CD14-positive monocyte (primary cell): ENCODE results near the gene RSL24D1. TPM values are rescaled to one million over a fixed set of nuclear protein-coding genes. Genes with fewer than 3 reads are reported as not detected.

Experiments
- DNase-seq, 3 donors: peaks; one replicate each; pipeline ENCODE4 v3.0.0-alpha.2; 2011 to 2022
- H2AFZ ChIP-seq: 2 replicates; pipeline ENCODE4 v1.6.0; 2012; ENCODE audit warnings: mild to moderate bottlenecking, low read depth, low read length, inconsistent platforms; ENCODE audit not compliant: insufficient read depth, poor library complexity, severe bottlenecking
- H3K27ac ChIP-seq, 2 donors: 1 replicate in 1 of 2; 2 replicates in 1 of 2; pipeline ENCODE4 v1.5.1; 2012 to 2013; ENCODE audit warnings: low read length in 2 of 2, control low read depth in 1 of 2, inconsistent platforms in 1 of 2, low read depth in 1 of 2, mild to moderate bottlenecking in 1 of 2
- H3K27me3 ChIP-seq, 2 donors: one replicate each; pipeline versions ENCODE4 v1.6.0 to v1.6.1; 2011 to 2013; ENCODE audit warnings: low read length in 2 of 2; ENCODE audit not compliant: control insufficient read depth in 2 of 2, insufficient read depth in 2 of 2
- H3K36me3 ChIP-seq, 2 donors: replicated peaks in 1 of 2; 1 replicate in 1 of 2; 2 replicates in 1 of 2; pipeline versions ENCODE4 v1.5.1 to v1.6.1; 2012 to 2013; ENCODE audit warnings: low read length in 2 of 2, control low read depth in 1 of 2, inconsistent platforms in 1 of 2, mild to moderate bottlenecking in 1 of 2; ENCODE audit not compliant: insufficient read depth in 2 of 2, control insufficient read depth in 1 of 2
- H3K4me1 ChIP-seq, 2 donors: 1 replicate in 1 of 2; 2 replicates in 1 of 2; pipeline versions ENCODE4 v1.5.1 to v1.6.1; 2012 to 2013; ENCODE audit warnings: low read length in 2 of 2, control low read depth in 1 of 2, inconsistent platforms in 1 of 2, mild to moderate bottlenecking in 1 of 2, moderate library complexity in 1 of 2; ENCODE audit not compliant: insufficient read depth in 2 of 2, control insufficient read depth in 1 of 2
- H3K4me2 ChIP-seq: replicated peaks from 2 replicates; pipeline ENCODE3; 2012; ENCODE audit warnings: low read length, moderate library complexity, mild to moderate bottlenecking; ENCODE audit not compliant: poor library complexity, severe bottlenecking; ENCODE audit errors: extremely low read depth
- H3K4me3 ChIP-seq, 3 experiments: fragments of 200-600 bp in 1 of 3; sonication (generic) in 1 of 3; replicated peaks in 1 of 3; 1 replicate in 2 of 3; 2 replicates in 1 of 3; pipeline ENCODE4 v1.5.1; 2011 to 2013; ENCODE audit warnings: low read length in 3 of 3, mild to moderate bottlenecking in 3 of 3, control low read depth in 2 of 3, low read depth in 2 of 3, inconsistent platforms in 1 of 3, moderate library complexity in 1 of 3
- H3K79me2 ChIP-seq: 2 replicates; pipeline ENCODE4 v1.6.0; 2012; ENCODE audit warnings: mild to moderate bottlenecking, control low read depth, inconsistent platforms, low read length, moderate library complexity; ENCODE audit not compliant: insufficient read depth
- H3K9ac ChIP-seq: 2 replicates; pipeline ENCODE4 v1.6.0; 2017; ENCODE audit warnings: low read length, mild to moderate bottlenecking; ENCODE audit not compliant: insufficient read depth, poor library complexity, severe bottlenecking
- H3K9me3 ChIP-seq, 2 donors: replicated peaks in 1 of 2; 1 replicate in 1 of 2; 2 replicates in 1 of 2; pipeline versions ENCODE4 v1.5.1 to v1.6.1; 2012 to 2013; ENCODE audit warnings: low read length in 2 of 2, control low read depth in 1 of 2; ENCODE audit not compliant: control insufficient read depth in 1 of 2, insufficient read depth in 1 of 2
- H4K20me1 ChIP-seq: 2 replicates; pipeline ENCODE4 v1.6.0; 2012; ENCODE audit warnings: mild to moderate bottlenecking, low read length, control low read depth, moderate library complexity; ENCODE audit not compliant: insufficient read depth
- H3K27ac Mint-ChIP-seq, 7 donors: one replicate each; pipeline ENCODE4 v1.8.0; 2020; ENCODE audit warnings: mild to moderate bottlenecking in 7 of 7, mixed read lengths in 7 of 7, moderate library complexity in 6 of 7, inconsistent platforms in 2 of 7
- H3K27me3 Mint-ChIP-seq, 3 donors: one replicate each; pipeline ENCODE4 v1.8.0; 2021 to 2022; ENCODE audit warnings: low read depth in 3 of 3, mild to moderate bottlenecking in 3 of 3, mixed read lengths in 3 of 3, moderate library complexity in 3 of 3, inconsistent platforms in 1 of 3
- H3K36me3 Mint-ChIP-seq, 2 donors: one replicate each; pipeline ENCODE4 v1.8.0; 2020; ENCODE audit warnings: mixed read lengths in 2 of 2, inconsistent platforms in 1 of 2, mild to moderate bottlenecking in 1 of 2
- H3K4me1 Mint-ChIP-seq: one replicate; pipeline ENCODE4 v1.8.0; 2020; ENCODE audit warnings: mild to moderate bottlenecking, mixed read lengths
- H3K4me3 Mint-ChIP-seq, 2 donors: one replicate each; pipeline ENCODE4 v1.8.0; 2020; ENCODE audit warnings: mild to moderate bottlenecking in 2 of 2, mixed read lengths in 2 of 2, moderate library complexity in 1 of 2
- H3K9me3 Mint-ChIP-seq, 7 donors: one replicate each; pipeline ENCODE4 v1.8.0; 2020 to 2022; ENCODE audit warnings: mixed read lengths in 7 of 7, mild to moderate bottlenecking in 6 of 7, moderate library complexity in 6 of 7, inconsistent platforms in 2 of 7
- WGBS: methylation state at CpG from one replicate; pipeline ENCODE4 v1.1.5; 2013; ENCODE audit warnings: missing lambda C conversion rate; ENCODE audit not compliant: insufficient coverage; 5-methylcytosine and 5-hydroxymethylcytosine counted together
- intact Hi-C, 2 donors: fragments of 100-400 bp; cut with micrococcal nuclease; formaldehyde crosslinking; loops; one replicate each; pipeline versions ENCODE4 v1.15.0 to v1.15.1; 2023
- polyA plus RNA-seq, 3 donors: library from polyadenylated mRNA; depleted of rRNA in 1 of 3; unstranded in 2 of 3; stranded (reverse) in 1 of 3; fragments of 300-500 nt in 2 of 3; fragments of >200 nt in 1 of 3; fragmentation: Illumina TruSeq in 2 of 3; gene quantifications; 1 replicate in 2 of 3; 2 replicates in 1 of 3; pipeline ENCODE4 v1.2.3, GENCODE V29; 2012 to 2021
- TF ChIP-seq, protein P1 (sequence below): fragments of 200-600 bp; IDR thresholded peaks from one replicate; pipeline ENCODE4 v1.8.0; 2022; ENCODE audit warnings: antibody characterized with exemption, mild to moderate bottlenecking

Gene RSL24D1
- polyA plus RNA-seq, 3 donors: 28.0 to 84.2 (median 73.0) TPM

DNA sequence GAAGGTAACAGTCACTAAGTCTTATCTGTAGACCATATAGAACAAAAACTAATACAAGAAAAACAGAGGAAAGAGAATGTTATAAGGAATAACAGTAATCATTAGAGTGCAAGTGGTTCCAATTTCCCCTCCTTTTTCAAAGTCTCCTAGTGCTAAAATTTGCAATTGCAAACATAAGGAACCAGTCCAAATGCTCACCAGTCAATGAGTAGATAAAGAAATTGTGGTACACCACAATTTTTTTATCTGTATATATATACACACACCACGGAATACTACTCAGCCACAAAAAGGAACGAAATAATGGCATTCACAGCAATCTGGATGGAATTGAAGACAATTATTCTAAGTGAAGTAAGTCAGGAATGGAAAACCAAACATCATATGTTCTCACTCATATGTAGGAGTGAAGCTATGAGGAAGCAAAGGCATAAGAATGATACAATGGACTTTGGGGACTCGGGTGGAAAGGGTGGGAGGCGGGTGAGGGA lies 38.9 kb upstream of the RSL24D1 start:
- Histone ChIP-seq H3K4me1 (peaks cover 4% of the 10 kb centered on the region in 2 donors), H3K27ac (no peak overlapping the region), H3K27me3 (no peaks in the 10 kb centered on the region), H2AFZ (no peak overlapping the region), H3K4me3 (no peak overlapping the region), H3K9me3 (no peaks in the 10 kb centered on the region), H3K36me3 (peaks cover 43 to 79% of the 10 kb centered on the region in 2 donors), H3K4me2 (no peak overlapping the region), H3K79me2 (peaks cover 96% of the 10 kb centered on the region), H4K20me1 (peaks cover 22% of the 10 kb centered on the region), H3K9ac (no peak overlapping the region)
- Mint-ChIP-seq H3K27me3 (no peaks in the 10 kb centered on the region), H3K36me3 (peaks cover 48 to 61% of the 10 kb centered on the region in 2 donors), H3K9me3 (no peaks in the 10 kb centered on the region), H3K4me1 (peaks cover 11% of the 10 kb centered on the region), H3K4me3 (no peak overlapping the region), H3K27ac (peak overlapping the region in 4 of 7 donors; percentile 22 to 62 (median 46))
- DNase-seq: no peak
- WGBS: no CpG with 5 or more reads among the region's 4 CpGs
- TF ChIP-seq, protein P1, sequence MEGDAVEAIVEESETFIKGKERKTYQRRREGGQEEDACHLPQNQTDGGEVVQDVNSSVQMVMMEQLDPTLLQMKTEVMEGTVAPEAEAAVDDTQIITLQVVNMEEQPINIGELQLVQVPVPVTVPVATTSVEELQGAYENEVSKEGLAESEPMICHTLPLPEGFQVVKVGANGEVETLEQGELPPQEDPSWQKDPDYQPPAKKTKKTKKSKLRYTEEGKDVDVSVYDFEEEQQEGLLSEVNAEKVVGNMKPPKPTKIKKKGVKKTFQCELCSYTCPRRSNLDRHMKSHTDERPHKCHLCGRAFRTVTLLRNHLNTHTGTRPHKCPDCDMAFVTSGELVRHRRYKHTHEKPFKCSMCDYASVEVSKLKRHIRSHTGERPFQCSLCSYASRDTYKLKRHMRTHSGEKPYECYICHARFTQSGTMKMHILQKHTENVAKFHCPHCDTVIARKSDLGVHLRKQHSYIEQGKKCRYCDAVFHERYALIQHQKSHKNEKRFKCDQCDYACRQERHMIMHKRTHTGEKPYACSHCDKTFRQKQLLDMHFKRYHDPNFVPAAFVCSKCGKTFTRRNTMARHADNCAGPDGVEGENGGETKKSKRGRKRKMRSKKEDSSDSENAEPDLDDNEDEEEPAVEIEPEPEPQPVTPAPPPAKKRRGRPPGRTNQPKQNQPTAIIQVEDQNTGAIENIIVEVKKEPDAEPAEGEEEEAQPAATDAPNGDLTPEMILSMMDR: no peak
- intact Hi-C loops: no loop called here

- peaks cover 91% of the 10 kb centered on the region for H3K79me2 ChIP-seq
- Mint-ChIP-seq H3K4me3 (no peak overlapping the region), H3K9me3 (no peaks in the 10 kb centered on the region), H3K27ac (peak overlapping the region in 1 of 7 donors; percentile 66), H3K36me3 (peaks cover 49 to 63% of the 10 kb centered on the region in 2 donors), H3K27me3 (no peaks in the 10 kb centered on the region), H3K4me1 (peaks cover 8% of the 10 kb centered on the region)
- H4K20me1 ChIP-seq: peaks cover 22% of the 10 kb centered on the region
- H3K27ac ChIP-seq: peak overlapping the region in 1 of 2 donors; percentile 28
- no peaks in the 10 kb centered on the region for H3K27me3 ChIP-seq
- no peaks in the 10 kb centered on the region for H3K4me1 ChIP-seq
- no peaks in the 10 kb centered on the region for H3K9me3 ChIP-seq
- WGBS: no CpG with 5 or more reads among the region's 1 CpG
- H3K4me2 ChIP-seq: no peak overlapping the region
- intact Hi-C loops: no loop called here
- DNase-seq: no peak
- peaks cover 42 to 81% of the 10 kb centered on the region in 2 donors for H3K36me3 ChIP-seq
- no peak overlapping the region for H2AFZ ChIP-seq
- H3K9ac ChIP-seq: no peak overlapping the region
- H3K4me3 ChIP-seq: no peak overlapping the region
- TF ChIP-seq, protein P1: no peak
Observed at GRCh38 chr15:55234800-55235104, 38.0 kb upstream of the RSL24D1 start.
